Suprapubic skin (tissue), 4 donors: ENCODE data around the gene CHCHD5. TPM values are rescaled to one million over a fixed set of nuclear protein-coding genes. Genes with fewer than 3 reads are reported as not detected.

ENCODE experiments used
- DNase-seq, 2 donors: peaks; one replicate each; pipeline ENCODE4 v3.0.0-alpha.2; 2019; ENCODE audit warnings: low spot score in 2 of 2
- H3K27ac ChIP-seq: fragments of 200-600 bp; sonication (generic); one replicate; pipeline ENCODE4 v1.5.1; 2019
- H3K27me3 ChIP-seq: fragments of 200-600 bp; sonication (generic); one replicate; pipeline ENCODE4 v1.5.1; 2019
- H3K36me3 ChIP-seq: fragments of 200-600 bp; sonication (generic); one replicate; pipeline ENCODE4 v1.5.1; 2019
- H3K4me1 ChIP-seq: fragments of 200-600 bp; sonication (generic); one replicate; pipeline ENCODE4 v1.5.1; 2019
- H3K4me3 ChIP-seq: fragments of 200-600 bp; sonication (generic); one replicate; pipeline ENCODE4 v1.5.1; 2019; ENCODE audit warnings: mild to moderate bottlenecking
- H3K9me3 ChIP-seq: fragments of 200-600 bp; sonication (generic); one replicate; pipeline ENCODE4 v1.5.1; 2019
- CTCF ChIP-seq, 2 donors: fragments of 200-600 bp in 1 of 2; fragments of 450-650 bp in 1 of 2; sonication (generic) in 1 of 2; IDR thresholded peaks; one replicate each; pipeline ENCODE4 v1.5.1; 2016 to 2019; ENCODE audit warnings: antibody characterized with exemption in 2 of 2, mild to moderate bottlenecking in 1 of 2, moderate library complexity in 1 of 2
- EP300 ChIP-seq: sonication (generic); formaldehyde crosslinking; IDR thresholded peaks from one replicate; pipeline ENCODE4 v1.6.1; 2017; ENCODE audit warnings: antibody characterized with exemption
- POLR2A ChIP-seq, 2 donors: fragments of 450-650 bp; IDR thresholded peaks; one replicate each; pipeline ENCODE4 v1.6.1; 2017; ENCODE audit warnings: antibody characterized with exemption in 2 of 2, mild to moderate bottlenecking in 2 of 2, moderate library complexity in 2 of 2
- POLR2AphosphoS5 ChIP-seq, 3 donors: sonication (generic); formaldehyde crosslinking; IDR thresholded peaks; one replicate each; pipeline ENCODE4 v1.6.1; 2017; ENCODE audit warnings: antibody characterized with exemption in 3 of 3
- WGBS: methylation state at CpG from one replicate; pipeline ENCODE4 v1.1.5; 2018; 5-methylcytosine and 5-hydroxymethylcytosine counted together
- total RNA-seq, 4 donors: library from RNA; depleted of rRNA; stranded (reverse); fragments of >200 nt; gene quantifications; one replicate each; pipeline ENCODE4 v1.1.0, GENCODE V29; 2016

The CHCHD5 gene
- total RNA-seq, 4 donors from 2014 or later, result 11.7 to 23.2 (median 16.1) TPM

GRCh38 chr2:112634153-112634873 is 49.9 kb downstream of the CHCHD5 start:
- no peak overlapping the region for H3K27ac ChIP-seq
- no peaks in the 10 kb centered on the region for H3K36me3 ChIP-seq
- 86% methylated on average over 15 of the region's 16 CpGs for WGBS
- H3K9me3 ChIP-seq, result no peaks in the 10 kb centered on the region
- TF ChIP-seq EP300 (no peak), CTCF (IDR thresholded peaks at IDR 0.05) (no peak), POLR2AphosphoS5 (IDR thresholded peaks at IDR 0.05) (no peak), POLR2A (IDR thresholded peaks at IDR 0.05) (no peak)
- no peaks in the 10 kb centered on the region for H3K27me3 ChIP-seq
- H3K4me1 ChIP-seq, result no peaks in the 10 kb centered on the region
- DNase-seq, result peak in 1 of 2 donors; percentile 42
- H3K4me3 ChIP-seq, result no peak overlapping the region

- H3K27me3 ChIP-seq, result no peaks in the 10 kb centered on the region
- 98% methylated on average over 6 of the region's 6 CpGs for WGBS
- no peak overlapping the region for H3K27ac ChIP-seq
- H3K4me3 ChIP-seq, result no peak overlapping the region
- no peaks in the 10 kb centered on the region for H3K9me3 ChIP-seq
- DNase-seq, result peak in 1 of 2 donors; percentile 26
- no peaks in the 10 kb centered on the region for H3K4me1 ChIP-seq
- TF ChIP-seq POLR2A (IDR thresholded peaks at IDR 0.05) (no peak), EP300 (no peak), POLR2AphosphoS5 (IDR thresholded peaks at IDR 0.05) (no peak), CTCF (IDR thresholded peaks at IDR 0.05) (no peak)
- no peaks in the 10 kb centered on the region for H3K36me3 ChIP-seq
Observed at GRCh38 chr2:112634874-112635157, 50.4 kb downstream of the CHCHD5 start.

GRCh38 chr2:112636605-112637288 is 52.3 kb downstream of the CHCHD5 start:
- H3K4me3 ChIP-seq, result no peak overlapping the region
- no peaks in the 10 kb centered on the region for H3K27me3 ChIP-seq
- 80% methylated on average over 7 of the region's 7 CpGs for WGBS
- no peaks in the 10 kb centered on the region for H3K9me3 ChIP-seq
- DNase-seq, result peak; percentile 26 to 40
- H3K4me1 ChIP-seq, result peaks cover 7% of the 10 kb centered on the region
- H3K36me3 ChIP-seq, result no peaks in the 10 kb centered on the region
- no peak overlapping the region for H3K27ac ChIP-seq
- no peak for TF ChIP-seq CTCF (IDR thresholded peaks at IDR 0.05)
- TF ChIP-seq POLR2A (IDR thresholded peaks at IDR 0.05), result no peak
- TF ChIP-seq EP300, result no peak
- no peak for TF ChIP-seq POLR2AphosphoS5 (IDR thresholded peaks at IDR 0.05)

GRCh38 chr2:112637289-112637660 is 52.9 kb downstream of the CHCHD5 start:
- 91% methylated on average over 4 of the region's 4 CpGs for WGBS
- DNase-seq, result no peak
- Histone ChIP-seq H3K36me3 (no peaks in the 10 kb centered on the region), H3K9me3 (no peaks in the 10 kb centered on the region), H3K27ac (no peak overlapping the region), H3K4me1 (peaks cover 7% of the 10 kb centered on the region), H3K4me3 (no peak overlapping the region), H3K27me3 (no peaks in the 10 kb centered on the region)
- TF ChIP-seq POLR2A (IDR thresholded peaks at IDR 0.05) (no peak), CTCF (IDR thresholded peaks at IDR 0.05) (no peak), POLR2AphosphoS5 (IDR thresholded peaks at IDR 0.05) (no peak), EP300 (no peak)

Other genes starting within 250 kb of the CHCHD5 start
- gene RGPD8, start 151.0 kb upstream of the CHCHD5 start, total RNA-seq, result 10 to 100 TPM; 12.1 to 69.9 (median 19.1) TPM
- gene TTL, start 102.5 kb upstream of the CHCHD5 start, total RNA-seq, result 10 to 100 TPM; 25.9 to 43.7 (median 32.0) TPM
- gene POLR1B, start 42.1 kb upstream of the CHCHD5 start, total RNA-seq, result 10 to 100 TPM; 21.9 to 27.9 (median 27.4) TPM
- 10 to 100 TPM; 19.2 to 50.6 (median 34.5) TPM for gene SLC20A1, start 61.3 kb downstream of the CHCHD5 start, total RNA-seq
- 1 to 10 TPM in 1 of 4 donors, not detected in 3; 4.2 TPM for gene NT5DC4, start 136.4 kb downstream of the CHCHD5 start, total RNA-seq
- gene CKAP2L, start 180.0 kb downstream of the CHCHD5 start, total RNA-seq, result 1 to 10 TPM; 1.7 to 9.1 (median 3.2) TPM
- 1 to 10 TPM in 1 of 4 donors, under 1 TPM in 2, not detected in 1; 0.49 to 1.1 (median 0.76) TPM for gene IL1A, start 199.9 kb downstream of the CHCHD5 start, total RNA-seq